Suprapubic skin (tissue), 3 donors: ENCODE measurements around the gene PWWP2B.

Experiments
- POLR2AphosphoS5 ChIP-seq, 3 donors: sonication (generic); formaldehyde crosslinking; IDR thresholded peaks; one replicate each; pipeline ENCODE4 v1.6.1; 2017; ENCODE audit warnings: antibody characterized with exemption in 3 of 3
- TF ChIP-seq, protein P1 (sequence below), 2 donors: fragments of 200-600 bp in 1 of 2; fragments of 450-650 bp in 1 of 2; sonication (generic) in 1 of 2; IDR thresholded peaks; one replicate each; pipeline ENCODE4 v1.5.1; 2016 to 2019; ENCODE audit warnings: antibody characterized with exemption in 2 of 2, mild to moderate bottlenecking in 1 of 2, moderate library complexity in 1 of 2

DNA sequence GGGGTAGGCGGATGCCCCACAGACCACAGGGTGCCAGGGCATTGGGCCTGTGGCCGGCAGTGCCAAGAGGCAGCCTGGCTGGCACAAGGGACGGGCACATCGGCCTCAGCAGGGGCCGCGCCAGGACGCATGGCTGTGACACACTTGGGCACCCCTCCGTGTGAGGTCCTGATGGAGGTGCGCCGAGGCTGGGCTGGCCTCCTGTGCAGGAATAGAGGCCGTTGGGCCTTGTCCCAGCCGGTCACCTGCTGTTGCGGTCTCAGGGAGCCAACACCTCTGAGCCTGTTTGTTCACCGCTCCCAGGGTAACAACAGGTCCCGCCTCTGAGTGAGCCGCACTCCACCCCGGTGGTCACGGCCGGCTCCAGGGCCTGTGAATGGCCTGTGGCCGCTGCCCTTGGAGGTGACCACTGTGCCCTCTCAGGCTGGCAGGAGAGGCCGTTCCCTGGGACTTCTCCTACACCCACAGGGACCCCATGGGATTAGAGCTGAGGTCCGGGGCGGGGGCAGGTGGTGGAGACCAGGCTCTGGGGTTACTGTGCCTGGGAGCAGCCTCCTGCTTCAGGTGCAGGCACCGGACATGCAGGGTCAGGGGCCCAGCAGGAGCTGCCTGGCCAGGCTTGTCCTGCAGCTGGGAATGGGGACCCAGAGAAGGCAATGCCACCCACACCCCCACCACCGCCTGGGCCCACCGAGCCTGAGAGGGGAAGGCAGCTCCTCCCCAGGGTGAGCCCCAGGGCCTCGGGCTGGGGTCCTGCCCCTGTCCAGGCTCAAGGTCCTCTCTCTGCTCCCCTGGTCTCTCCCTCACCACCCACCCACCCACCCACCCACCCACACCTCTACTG is 12.0 kb downstream of the PWWP2B start:
- TF ChIP-seq, protein P1, sequence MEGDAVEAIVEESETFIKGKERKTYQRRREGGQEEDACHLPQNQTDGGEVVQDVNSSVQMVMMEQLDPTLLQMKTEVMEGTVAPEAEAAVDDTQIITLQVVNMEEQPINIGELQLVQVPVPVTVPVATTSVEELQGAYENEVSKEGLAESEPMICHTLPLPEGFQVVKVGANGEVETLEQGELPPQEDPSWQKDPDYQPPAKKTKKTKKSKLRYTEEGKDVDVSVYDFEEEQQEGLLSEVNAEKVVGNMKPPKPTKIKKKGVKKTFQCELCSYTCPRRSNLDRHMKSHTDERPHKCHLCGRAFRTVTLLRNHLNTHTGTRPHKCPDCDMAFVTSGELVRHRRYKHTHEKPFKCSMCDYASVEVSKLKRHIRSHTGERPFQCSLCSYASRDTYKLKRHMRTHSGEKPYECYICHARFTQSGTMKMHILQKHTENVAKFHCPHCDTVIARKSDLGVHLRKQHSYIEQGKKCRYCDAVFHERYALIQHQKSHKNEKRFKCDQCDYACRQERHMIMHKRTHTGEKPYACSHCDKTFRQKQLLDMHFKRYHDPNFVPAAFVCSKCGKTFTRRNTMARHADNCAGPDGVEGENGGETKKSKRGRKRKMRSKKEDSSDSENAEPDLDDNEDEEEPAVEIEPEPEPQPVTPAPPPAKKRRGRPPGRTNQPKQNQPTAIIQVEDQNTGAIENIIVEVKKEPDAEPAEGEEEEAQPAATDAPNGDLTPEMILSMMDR (IDR thresholded peaks at IDR 0.05): no peak
- TF ChIP-seq POLR2AphosphoS5 (IDR thresholded peaks at IDR 0.05): no peak
